H1 (cell line): Measurements from ENCODE around the gene LMAN2. TPM values are rescaled to one million over a fixed set of nuclear protein-coding genes. Genes with fewer than 3 reads are reported as not detected.

Source experiments
- BACH1 ChIP-seq: IDR thresholded peaks from 2 replicates; pipeline ENCODE4 v1.6.1; 2012; ENCODE audit warnings: low read length, improper control_type of control experiment
- BRCA1 ChIP-seq: IDR thresholded peaks from 2 replicates; pipeline ENCODE4 v1.6.1; 2012; ENCODE audit warnings: low read depth, low read length, improper control_type of control experiment
- CEBPB ChIP-seq: IDR thresholded peaks from 2 replicates; pipeline ENCODE4 v1.6.1; 2012; ENCODE audit warnings: low read depth, low read length
- CHD2 ChIP-seq: IDR thresholded peaks from 2 replicates; pipeline ENCODE4 v1.6.1; 2012; ENCODE audit warnings: low read length, improper control_type of control experiment
- CREB1 ChIP-seq: IDR thresholded peaks from 2 replicates; pipeline ENCODE4 v1.6.1; 2012; ENCODE audit warnings: inconsistent platforms
- FOSL1 ChIP-seq: IDR thresholded peaks from 2 replicates; pipeline ENCODE4 v1.6.1; 2011; ENCODE audit warnings: mild to moderate bottlenecking, low read depth, low read length, moderate library complexity; ENCODE audit not compliant: insufficient read depth
- GTF2F1 ChIP-seq: IDR thresholded peaks from 2 replicates; pipeline ENCODE4 v1.6.1; 2012; ENCODE audit warnings: low read depth, low read length, improper control_type of control experiment, borderline replicate concordance
- HDAC2 ChIP-seq, 2 experiments: fragments of 300-600 bp in 1 of 2; sonication (generic) in 1 of 2; IDR thresholded peaks; 2 replicates each; pipeline ENCODE4 v1.6.1; 2011 to 2012; ENCODE audit warnings: low read depth in 2 of 2, low read length in 2 of 2, mild to moderate bottlenecking in 2 of 2, moderate library complexity in 2 of 2, borderline replicate concordance in 1 of 2, inconsistent platforms in 1 of 2
- JUND ChIP-seq: IDR thresholded peaks from 2 replicates; pipeline ENCODE4 v1.6.1; 2011; ENCODE audit warnings: mild to moderate bottlenecking, improper control_type of control experiment, low read length
- KDM1A ChIP-seq: fragments of 200-600, 300-600 bp; sonication (generic); IDR thresholded peaks from 2 replicates; pipeline ENCODE4 v1.7.1; 2016; ENCODE audit warnings: mild to moderate bottlenecking, low read length, borderline replicate concordance
- KDM4A ChIP-seq: IDR thresholded peaks from one replicate; pipeline ENCODE4 v1.7.1; 2012; ENCODE audit warnings: low read depth, mild to moderate bottlenecking, moderate library complexity, low read length, inconsistent platforms; ENCODE audit not compliant: severe bottlenecking
- KDM5A ChIP-seq: fragments of 200-600 bp; IDR thresholded peaks from 2 replicates; pipeline ENCODE4 v1.7.1; 2012; ENCODE audit warnings: mild to moderate bottlenecking, low read length, inconsistent platforms, mixed read lengths
- NANOG ChIP-seq: IDR thresholded peaks from 2 replicates; pipeline ENCODE4 v1.6.1; 2011; ENCODE audit warnings: low read length, low read depth, mild to moderate bottlenecking, inconsistent platforms; ENCODE audit not compliant: insufficient read depth, poor library complexity, severe bottlenecking
- POLR2A ChIP-seq, 2 experiments: IDR thresholded peaks; 1 replicate in 1 of 2; 2 replicates in 1 of 2; pipeline ENCODE4 v1.6.1; 2011; ENCODE audit warnings: low read depth in 2 of 2, low read length in 2 of 2, mild to moderate bottlenecking in 2 of 2; ENCODE audit errors: control extremely low read depth in 1 of 2
- SIRT6 ChIP-seq: IDR thresholded peaks from one replicate; pipeline ENCODE4 v1.7.1; 2012; ENCODE audit warnings: low read length, inconsistent platforms
- SP4 ChIP-seq: IDR thresholded peaks from 2 replicates; pipeline ENCODE4 v1.6.1; 2012; ENCODE audit warnings: low read length, inconsistent platforms
- SRF ChIP-seq: IDR thresholded peaks from 2 replicates; pipeline ENCODE4 v1.6.1; 2011; ENCODE audit warnings: mild to moderate bottlenecking, low read depth, low read length, moderate library complexity
- SUZ12 ChIP-seq: fragments of 200-600 bp; sonication (generic); IDR thresholded peaks from 2 replicates; pipeline ENCODE4 v1.6.1; 2012; ENCODE audit warnings: mild to moderate bottlenecking, inconsistent platforms, low read length, moderate library complexity, mixed read lengths
- TCF12 ChIP-seq: IDR thresholded peaks from 2 replicates; pipeline ENCODE4 v1.6.1; 2011; ENCODE audit warnings: low read depth, mild to moderate bottlenecking, low read length
- TEAD4 ChIP-seq: IDR thresholded peaks from 2 replicates; pipeline ENCODE4 v1.6.1; 2012; ENCODE audit warnings: low read depth, low read length, inconsistent platforms, mixed read lengths
- polyA plus RNA-seq, 7 experiments: library from polyadenylated mRNA; depleted of rRNA in 3 of 7; stranded (reverse) in 5 of 7; unstranded in 2 of 7; fragments of >200 nt in 5 of 7; fragments of 200-250 nt in 2 of 7; gene quantifications; 1 replicate in 5 of 7; 2 replicates in 1 of 7; 4 replicates in 1 of 7; pipeline versions ENCODE4 v1.2.1 to v1.2.3, GENCODE V29; 2011 to 2013; ENCODE audit warnings: missing spikeins in 2 of 7, mixed read lengths in 2 of 7
- total RNA-seq: library from RNA; stranded (reverse); fragmentation: NEBNext Ultra II Directional; extraction: Animal tissue kit (Norgen Biotek cat#: 25700); gene quantifications from 2 replicates; pipeline ENCODE4 v1.2.1, GENCODE V29; 2021
- TF ChIP-seq, protein P1 (sequence below): IDR thresholded peaks from 2 replicates; pipeline ENCODE4 v1.6.1; 2011; ENCODE audit warnings: low read depth, mild to moderate bottlenecking, low read length; ENCODE audit not compliant: insufficient read depth
- TF ChIP-seq, protein P2 (sequence below): IDR thresholded peaks from 2 replicates; pipeline ENCODE4 v1.6.1; 2012; ENCODE audit warnings: low read length, inconsistent platforms

The LMAN2 gene
- total and polyA plus RNA-seq, 2 of the 8 experiments (the other 6 are each of a cell fraction or from before 2014, with no cell fraction given) = 116 to 225 TPM

GRCh38 chr5:177311723-177312648 is 39.5 kb downstream of the LMAN2 start, which contains the start of gene MXD3 (continued):
- 0 out of 4 replicates have a peak, but pooled peaks of 1 of the 2 experiments have one; percentile 3 for TF ChIP-seq HDAC2 (IDR thresholded peaks at IDR 0.05; ENCODE audit: borderline replicate concordance in 1 of 2, low read depth in 2 of 2, low read length in 2 of 2)
- TF ChIP-seq SP4 = peak; percentile 91
- TF ChIP-seq, protein P1, sequence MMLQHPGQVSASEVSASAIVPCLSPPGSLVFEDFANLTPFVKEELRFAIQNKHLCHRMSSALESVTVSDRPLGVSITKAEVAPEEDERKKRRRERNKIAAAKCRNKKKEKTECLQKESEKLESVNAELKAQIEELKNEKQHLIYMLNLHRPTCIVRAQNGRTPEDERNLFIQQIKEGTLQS = no peak
- TF ChIP-seq SIRT6 = no peak
- TF ChIP-seq, protein P2, sequence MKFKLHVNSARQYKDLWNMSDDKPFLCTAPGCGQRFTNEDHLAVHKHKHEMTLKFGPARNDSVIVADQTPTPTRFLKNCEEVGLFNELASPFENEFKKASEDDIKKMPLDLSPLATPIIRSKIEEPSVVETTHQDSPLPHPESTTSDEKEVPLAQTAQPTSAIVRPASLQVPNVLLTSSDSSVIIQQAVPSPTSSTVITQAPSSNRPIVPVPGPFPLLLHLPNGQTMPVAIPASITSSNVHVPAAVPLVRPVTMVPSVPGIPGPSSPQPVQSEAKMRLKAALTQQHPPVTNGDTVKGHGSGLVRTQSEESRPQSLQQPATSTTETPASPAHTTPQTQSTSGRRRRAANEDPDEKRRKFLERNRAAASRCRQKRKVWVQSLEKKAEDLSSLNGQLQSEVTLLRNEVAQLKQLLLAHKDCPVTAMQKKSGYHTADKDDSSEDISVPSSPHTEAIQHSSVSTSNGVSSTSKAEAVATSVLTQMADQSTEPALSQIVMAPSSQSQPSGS = no peak; the same call in 1 of the 2 replicates
- TF ChIP-seq BRCA1 = no peak
- no peak for TF ChIP-seq CEBPB
- no peak for TF ChIP-seq SUZ12
- TF ChIP-seq CREB1 = peak; percentile 57
- TF ChIP-seq CHD2 = peak; percentile 54
- TF ChIP-seq JUND = no peak
- no peak for TF ChIP-seq TCF12
- peak in 1 of 2 experiments; percentile 60; a peak in 2 of 3 replicates for TF ChIP-seq POLR2A (IDR thresholded peaks at IDR 0.05; ENCODE audit: control extremely low read depth in 1 of 2, low read depth in 2 of 2, low read length in 2 of 2)
- TF ChIP-seq KDM1A = no peak
- TF ChIP-seq NANOG = no peak
- no peak for TF ChIP-seq FOSL1
- no peak for TF ChIP-seq SRF
- TF ChIP-seq GTF2F1 = no peak
- peak; percentile 34 for TF ChIP-seq KDM4A
- no peak for TF ChIP-seq TEAD4
- peak; percentile 81 for TF ChIP-seq BACH1
- TF ChIP-seq KDM5A = no peak
